GM21825 (cell line): Measurements from ENCODE around the gene RNU7-1.

Experiments
- ATAC-seq: cut with Tn5 transposase; IDR thresholded peaks from one replicate; pipeline ENCODE4 v1.9.1; 2021; ENCODE audit warnings: mild to moderate bottlenecking, moderate library complexity; ENCODE audit not compliant: unreplicated experiment

The RNU7-1 gene

DNA sequence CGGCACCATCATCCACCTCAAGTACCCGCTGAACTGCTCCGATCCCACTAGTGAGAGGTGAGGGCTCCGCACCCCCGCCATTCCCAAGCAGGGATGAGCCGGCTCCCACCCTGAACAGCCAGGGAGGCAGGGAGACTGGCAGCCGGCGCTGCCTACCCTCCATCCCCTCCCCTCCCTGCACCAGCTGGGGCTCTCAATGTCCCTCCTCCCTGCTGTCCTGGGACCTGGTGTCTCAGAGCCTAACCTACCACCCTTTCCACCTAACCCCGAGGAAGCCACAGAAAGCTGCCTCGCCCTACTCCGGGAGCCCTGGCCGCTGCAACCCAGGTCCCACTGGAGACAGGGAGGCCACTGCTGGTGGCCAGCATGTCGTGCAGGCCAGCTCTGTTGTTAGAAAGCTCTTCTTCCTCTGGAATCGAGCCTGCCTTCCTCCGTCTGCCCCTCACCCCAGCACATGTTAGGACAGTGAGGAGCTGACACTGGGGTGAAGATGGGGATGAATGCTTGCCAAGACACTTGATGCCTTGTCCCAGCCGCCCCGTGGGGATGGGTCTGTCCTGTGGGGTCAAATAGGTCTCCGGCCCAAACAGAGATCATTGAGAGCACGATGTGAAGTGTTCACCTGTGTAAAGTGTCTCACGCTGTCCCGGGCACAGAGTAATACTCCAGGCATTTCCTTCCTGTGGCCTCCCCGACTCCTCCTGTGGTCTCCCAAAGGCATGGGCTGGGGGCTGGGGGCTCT lies 8.7 kb downstream of the RNU7-1 start:
- ATAC-seq, result no peak

DNA sequence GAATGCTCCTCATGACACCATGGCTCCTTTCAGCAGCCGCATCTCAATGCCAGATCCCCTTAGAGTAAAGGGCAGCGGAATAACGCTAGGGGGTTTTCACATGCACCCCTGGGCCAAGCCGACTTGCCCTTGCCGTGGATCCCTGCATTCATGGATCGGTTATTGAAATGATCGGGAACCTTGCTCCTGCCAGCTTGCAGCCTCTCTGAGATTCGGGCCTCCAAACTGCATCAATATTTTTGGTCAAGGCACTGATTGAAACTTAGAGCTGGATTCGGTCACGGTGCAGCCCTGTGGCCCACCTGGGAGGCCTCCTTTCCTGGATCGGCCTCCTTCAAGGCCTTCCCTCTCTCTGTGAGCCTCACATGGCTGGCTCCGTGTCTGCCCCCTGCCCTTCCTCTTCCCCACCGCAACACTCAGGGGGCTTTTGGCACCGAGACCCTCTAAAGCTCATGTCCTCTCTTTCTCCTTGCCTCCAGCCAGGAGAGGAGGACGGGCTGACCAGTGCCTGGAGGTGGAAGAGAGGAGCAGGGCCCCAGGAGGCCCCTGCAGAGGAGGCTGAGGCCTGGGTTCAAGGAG lies 9.3 kb downstream of the RNU7-1 start:
- ATAC-seq, result no peak

DNA sequence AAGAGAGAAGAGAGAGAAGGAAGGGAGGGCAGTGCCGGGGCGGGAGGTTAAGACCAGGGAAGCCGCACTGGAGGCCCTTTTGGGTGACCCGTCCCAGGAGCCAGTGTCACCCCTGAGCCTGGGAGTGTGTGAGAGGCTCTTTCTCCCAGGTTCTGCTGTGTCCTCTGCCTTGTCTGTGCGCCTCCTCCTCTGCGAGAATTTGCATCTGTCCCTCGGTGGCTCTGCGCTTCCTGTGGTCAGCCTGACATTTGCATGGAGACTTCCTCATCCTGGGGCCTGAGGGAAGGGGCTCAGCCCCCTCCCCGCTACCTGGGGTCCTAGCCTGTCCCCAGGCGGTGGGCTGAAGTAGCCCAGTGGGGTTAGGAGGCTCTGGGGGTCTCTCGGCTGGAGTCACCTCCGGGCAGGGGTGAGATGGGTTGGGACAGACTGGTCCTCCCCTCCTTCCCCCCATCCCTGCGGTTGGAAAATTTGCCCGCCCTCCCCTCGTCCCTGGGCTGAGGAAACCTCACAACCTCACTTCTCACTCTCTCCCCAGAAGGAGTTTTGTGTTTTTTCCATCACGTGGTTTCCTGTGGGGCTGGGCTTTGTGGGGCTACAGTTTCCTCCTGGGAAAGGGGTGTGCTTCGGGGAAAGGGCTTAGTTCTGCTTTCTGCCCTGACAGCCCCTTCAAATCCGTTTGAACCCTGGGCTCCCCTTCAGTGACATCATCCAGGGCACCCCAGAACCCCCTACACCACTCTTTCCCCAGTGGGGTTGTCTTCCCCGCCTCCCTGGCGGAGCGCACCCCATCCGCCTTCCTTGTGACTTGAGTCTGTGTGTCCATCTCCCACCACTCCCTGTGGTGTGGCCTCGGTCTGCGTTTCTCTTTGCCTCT lies 10.1 kb downstream of the RNU7-1 start:
- ATAC-seq, result peak; percentile 35

DNA sequence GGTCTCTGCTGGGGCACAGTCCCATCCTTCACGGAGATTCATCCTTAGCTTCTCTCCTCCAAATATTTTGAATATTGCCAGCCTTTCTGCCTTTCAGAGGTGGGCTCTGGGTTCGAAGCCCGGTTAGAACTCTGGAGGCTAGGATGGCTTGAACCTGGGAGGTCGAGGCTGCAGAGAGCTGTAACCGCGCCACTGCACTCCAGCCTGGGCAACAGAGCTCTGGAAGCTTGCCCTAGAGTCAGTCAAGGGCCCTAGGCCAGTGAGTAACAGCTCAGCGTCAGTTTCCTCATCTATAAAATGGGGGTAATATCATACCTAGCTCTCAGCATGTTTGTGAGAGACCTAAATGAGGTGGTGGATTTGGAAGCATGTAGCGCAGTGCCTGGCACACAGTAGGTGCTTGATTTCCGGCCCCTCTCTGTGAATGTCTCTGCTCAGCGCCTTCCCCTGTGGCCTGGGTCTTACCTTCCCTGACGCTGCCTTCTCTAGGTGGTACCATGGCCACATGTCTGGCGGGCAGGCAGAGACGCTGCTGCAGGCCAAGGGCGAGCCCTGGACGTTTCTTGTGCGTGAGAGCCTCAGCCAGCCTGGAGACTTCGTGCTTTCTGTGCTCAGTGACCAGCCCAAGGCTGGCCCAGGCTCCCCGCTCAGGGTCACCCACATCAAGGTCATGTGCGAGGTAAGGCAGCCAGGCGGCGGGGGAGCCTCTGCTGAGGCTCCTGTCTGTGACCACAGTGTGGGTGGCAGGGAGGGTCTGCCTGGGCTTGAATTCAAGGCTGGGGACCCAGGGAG lies 10.9 kb downstream of the RNU7-1 start:
- ATAC-seq, result no peak

DNA sequence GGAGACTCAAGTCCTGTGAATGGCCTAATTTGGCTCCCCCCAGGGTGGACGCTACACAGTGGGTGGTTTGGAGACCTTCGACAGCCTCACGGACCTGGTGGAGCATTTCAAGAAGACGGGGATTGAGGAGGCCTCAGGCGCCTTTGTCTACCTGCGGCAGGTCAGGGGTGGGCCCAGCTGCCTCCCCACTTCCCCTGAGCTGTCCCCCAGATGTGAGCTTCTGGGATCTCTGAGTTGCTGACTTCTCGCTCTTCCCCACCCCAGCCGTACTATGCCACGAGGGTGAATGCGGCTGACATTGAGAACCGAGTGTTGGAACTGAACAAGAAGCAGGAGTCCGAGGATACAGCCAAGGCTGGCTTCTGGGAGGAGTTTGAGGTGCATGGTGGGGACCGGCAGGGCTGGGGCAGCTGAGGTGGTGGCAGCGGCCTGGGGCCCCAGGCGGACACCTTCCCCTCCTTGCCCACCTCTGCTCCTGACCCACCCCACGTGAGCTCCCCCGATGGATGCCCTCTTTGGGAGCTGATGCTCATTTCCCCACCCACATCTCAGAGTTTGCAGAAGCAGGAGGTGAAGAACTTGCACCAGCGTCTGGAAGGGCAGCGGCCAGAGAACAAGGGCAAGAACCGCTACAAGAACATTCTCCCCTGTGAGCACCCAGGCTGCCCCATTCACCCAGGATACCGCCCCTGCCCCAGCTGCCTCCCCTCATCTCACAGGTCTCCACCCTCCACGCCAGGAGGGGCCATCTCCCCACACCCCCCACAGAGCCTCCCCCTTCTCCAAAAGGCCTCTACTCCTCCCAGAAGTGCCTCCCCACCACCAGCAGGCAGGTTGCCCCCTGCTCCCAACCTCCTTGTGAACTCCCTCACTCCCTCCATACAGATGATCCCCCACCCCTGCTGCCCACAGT lies 11.7 kb downstream of the RNU7-1 start:
- no peak for ATAC-seq

DNA sequence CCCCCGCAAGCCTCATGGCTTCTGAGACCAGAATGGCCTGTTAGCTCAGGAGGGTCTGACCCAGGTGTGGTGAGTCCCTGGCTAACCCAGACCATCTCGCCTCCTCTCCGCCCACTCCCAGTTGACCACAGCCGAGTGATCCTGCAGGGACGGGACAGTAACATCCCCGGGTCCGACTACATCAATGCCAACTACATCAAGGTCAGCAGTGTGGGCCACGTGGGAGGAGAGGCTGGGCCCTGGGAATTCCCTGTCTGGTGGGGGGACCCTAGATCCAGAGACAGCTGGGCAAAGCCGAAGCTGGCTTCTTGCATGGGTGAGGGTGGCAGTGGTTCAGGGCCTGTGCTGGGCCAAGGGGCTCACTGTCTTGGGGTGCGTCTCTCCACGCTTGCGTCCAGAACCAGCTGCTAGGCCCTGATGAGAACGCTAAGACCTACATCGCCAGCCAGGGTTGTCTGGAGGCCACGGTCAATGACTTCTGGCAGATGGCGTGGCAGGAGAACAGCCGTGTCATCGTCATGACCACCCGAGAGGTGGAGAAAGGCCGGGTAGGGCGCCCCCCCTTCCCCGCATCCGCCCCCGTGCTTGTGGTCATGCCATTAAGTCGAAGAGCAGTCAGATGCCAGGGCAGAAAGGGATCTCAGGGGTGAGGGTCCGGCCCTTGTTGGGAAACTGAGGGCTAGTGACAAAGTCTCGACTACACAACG lies 12.6 kb downstream of the RNU7-1 start:
- no peak for ATAC-seq

DNA sequence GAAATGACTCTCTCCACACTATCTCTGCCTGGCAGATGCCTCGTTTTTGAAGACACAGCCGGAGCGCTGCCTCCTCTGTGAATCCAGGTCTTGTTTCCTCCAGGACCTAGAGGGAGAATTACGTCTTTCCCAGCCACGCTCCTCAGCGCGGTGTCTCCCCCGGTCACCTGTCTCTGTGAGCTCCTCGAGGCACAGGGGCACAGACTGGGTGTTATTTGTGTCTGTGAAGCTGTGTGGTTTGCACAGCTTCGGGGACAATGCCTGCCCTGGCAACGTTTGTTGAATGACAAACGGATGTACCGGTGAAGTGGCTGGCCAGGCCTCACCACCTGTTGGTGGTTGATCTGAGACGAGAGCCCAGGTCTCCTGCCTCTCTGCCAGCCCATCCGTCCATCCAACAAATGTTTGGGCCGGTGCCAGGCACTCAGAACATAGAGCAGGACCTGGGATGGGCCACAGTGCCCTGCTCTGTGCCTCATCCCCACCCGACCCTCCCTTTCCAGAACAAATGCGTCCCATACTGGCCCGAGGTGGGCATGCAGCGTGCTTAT lies 13.6 kb downstream of the RNU7-1 start:
- ATAC-seq, result no peak

DNA sequence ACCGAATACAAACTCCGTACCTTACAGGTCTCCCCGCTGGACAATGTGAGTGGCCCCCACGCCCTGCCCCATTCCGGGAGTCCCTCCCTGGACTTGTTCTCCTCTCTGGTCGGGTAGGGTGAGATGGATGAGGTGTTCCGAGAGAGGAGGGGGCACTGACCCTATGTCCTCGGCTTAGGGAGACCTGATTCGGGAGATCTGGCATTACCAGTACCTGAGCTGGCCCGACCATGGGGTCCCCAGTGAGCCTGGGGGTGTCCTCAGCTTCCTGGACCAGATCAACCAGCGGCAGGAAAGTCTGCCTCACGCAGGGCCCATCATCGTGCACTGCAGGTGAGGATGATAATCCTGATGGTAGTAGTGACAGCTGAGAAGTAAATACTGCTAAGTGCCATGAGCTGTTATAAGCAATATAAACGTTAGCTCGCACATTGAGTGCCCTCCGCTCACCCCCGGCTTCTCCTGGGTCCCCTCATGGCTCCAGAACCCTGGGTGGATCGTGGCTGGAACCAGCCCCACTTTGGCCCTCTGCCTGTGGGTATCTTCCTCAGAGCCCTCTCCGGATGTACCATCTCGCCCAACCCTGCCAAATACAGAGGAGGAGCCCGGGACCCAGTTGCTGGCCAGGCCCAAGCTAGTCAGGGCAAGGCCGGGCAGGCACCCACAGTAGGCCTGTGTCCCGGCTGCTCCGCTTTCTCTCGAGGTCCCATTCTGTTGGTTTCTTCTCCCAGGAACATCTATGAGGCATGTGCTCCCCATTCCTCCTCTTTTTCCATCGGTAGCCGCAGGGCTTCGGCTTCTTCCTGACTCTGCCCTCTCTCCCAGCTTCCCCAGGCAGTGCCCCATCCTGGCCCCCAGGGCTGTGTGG lies 14.4 kb downstream of the RNU7-1 start:
- ATAC-seq, result no peak

DNA sequence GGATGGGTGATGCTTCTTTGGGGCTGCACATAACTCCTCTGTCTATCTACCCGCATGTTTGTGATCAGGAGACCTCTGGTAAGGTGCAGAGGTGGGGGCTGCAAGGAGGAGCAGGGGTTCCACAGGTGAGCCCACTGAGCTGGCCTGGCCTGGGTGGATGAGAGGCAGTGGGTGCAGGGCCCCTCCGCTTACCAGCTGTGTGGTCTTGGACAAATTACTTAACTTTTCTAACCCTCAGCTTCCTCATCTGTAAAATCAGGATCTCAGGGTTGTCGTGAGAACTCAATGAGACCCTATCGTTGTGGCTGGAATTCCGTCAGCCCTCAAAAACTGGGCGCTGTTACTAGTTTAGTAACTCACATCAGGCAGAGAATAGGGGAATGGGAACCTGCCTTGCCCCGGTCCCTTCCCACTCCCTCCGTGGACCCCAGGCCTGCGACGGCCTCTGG lies 15.0 kb downstream of the RNU7-1 start:
- ATAC-seq, result no peak

DNA sequence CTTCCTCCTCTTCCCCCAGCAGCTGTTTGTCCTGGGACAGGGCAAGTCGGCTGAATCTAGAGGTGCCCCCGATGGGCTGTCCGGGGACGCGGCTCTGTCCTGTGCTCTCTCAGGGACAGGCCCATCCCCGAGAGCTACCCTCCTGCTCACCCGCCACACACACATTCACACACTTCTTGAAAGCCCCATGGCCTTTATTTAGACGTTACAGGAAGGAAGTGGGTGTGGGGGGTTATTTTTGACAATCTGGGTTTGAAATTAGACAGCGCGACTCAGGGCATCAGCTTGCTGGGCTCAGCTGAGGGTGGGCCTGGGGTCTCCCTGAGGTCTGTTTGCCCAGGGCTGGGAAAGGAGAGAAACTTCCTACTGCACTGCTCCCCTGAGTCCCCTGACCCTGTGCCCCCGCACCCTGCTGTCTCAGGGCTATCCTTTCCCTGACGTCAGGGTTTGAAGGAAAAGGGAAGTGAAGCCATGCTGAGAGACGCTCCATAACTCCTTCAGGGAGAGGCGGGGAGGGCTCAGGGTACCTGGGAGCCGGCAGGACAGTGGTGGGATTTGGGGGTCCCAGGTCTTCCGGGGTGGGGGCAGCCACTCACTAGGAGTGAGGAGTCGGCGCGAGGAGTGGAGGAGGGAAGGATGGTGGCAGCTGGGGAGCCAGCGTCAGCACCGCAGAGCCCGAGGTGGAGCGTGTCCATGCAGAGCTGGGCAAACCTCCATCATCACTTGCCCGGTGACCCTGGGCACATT lies 15.6 kb downstream of the RNU7-1 start:
- ATAC-seq, result peak; percentile 43

DNA sequence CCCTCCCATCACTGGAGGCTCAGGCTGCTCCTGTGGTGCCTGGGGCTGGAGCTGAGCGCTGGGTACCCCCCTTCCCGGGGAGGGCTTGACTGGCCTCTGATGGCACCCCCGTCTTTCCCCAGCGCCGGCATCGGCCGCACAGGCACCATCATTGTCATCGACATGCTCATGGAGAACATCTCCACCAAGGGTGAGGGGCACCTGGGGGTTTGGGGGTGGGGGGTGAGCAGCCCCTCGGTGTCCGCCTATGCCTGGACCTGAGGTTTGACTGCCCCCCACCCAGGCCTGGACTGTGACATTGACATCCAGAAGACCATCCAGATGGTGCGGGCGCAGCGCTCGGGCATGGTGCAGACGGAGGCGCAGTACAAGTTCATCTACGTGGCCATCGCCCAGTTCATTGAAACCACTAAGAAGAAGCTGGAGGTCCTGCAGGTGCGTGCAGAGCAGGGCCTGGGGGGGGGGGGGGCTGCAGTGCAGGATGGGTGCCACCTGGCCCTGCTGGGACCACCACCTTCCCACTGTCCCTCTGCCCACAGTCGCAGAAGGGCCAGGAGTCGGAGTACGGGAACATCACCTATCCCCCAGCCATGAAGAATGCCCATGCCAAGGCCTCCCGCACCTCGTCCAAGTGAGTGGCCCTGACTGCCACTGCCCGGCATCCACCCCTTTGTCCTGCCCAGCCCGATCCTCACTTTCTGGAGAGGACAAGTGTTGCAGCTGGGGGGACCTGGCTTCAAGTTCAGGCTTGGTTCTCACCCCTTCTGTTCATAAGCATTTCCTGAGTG lies 16.4 kb downstream of the RNU7-1 start:
- ATAC-seq, result no peak

DNA sequence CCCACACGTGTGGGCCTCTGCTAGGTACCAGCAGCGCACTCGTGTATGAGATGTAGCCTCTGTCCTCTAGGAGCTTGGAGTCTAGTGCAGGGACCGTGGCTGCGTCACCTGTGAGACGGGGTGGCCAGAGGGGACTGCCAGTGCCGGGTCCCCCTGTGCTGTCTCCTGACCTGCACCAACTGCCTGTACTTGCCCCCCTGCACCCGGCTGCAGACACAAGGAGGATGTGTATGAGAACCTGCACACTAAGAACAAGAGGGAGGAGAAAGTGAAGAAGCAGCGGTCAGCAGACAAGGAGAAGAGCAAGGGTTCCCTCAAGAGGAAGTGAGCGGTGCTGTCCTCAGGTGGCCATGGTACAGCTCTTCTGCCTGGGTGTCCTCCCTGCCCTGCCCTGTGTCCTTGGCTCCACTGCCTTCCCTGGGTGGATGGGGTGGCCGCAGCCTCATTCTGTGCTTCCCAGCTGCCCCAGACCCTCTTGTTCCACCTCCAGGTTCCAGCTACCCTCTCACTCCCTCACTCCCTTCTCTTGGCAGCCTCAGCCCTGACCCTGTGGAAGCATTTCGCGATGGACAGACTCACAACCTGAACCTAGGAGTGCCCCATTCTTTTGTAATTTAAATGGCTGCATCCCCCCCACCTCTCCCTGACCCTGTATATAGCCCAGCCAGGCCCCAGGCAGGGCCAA lies 17.1 kb downstream of the RNU7-1 start:
- ATAC-seq, result peak; percentile 20

DNA sequence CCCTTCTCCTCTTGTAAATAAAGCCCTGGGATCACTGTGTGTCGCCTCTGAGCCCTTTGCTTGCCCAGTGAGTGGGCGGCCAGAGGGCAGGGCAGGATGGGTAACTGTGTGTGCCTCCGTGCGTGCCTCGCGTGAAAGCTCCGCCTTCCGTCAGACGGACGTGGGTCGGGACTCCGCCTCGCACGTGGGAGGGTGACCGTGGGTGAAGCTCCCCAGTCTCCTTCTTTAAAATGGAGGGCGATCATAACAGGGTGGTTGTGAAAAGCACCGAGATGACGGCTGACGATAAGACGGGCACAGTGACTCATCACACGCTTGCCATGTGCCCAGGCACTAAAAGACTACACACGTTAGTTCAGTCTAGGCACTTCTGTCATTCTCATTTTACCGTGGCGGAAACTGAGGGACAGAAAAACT lies 17.7 kb downstream of the RNU7-1 start:
- no peak for ATAC-seq

DNA sequence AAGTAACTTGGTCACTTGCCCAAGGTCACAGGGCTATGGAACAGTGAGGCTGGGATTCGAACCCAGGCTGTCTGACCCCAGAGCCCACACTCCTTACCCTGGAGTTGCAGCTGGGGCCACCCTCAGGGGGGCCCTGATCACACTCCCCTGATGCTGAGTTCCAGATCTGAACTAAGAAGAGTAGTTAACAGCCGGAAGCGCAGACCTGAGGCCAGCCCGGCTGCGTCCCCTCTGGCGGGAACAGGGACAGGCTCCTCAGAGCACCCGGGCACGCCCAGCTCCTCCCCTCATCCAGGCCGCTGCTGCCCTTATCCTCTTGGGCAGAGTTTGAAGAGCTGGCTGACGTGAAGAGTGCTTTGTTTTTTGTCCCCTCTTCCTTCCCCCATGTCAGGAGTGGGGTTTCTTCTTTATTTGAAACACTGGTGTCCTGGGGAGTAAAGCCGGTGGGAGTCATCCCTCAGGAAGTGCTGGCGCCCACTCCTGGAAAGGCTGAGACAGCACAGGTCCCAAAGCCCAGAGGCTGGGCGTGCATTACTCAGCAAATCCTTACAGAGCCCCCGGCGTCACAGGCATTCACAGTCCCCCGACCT lies 18.2 kb downstream of the RNU7-1 start:
- ATAC-seq, result no peak

DNA sequence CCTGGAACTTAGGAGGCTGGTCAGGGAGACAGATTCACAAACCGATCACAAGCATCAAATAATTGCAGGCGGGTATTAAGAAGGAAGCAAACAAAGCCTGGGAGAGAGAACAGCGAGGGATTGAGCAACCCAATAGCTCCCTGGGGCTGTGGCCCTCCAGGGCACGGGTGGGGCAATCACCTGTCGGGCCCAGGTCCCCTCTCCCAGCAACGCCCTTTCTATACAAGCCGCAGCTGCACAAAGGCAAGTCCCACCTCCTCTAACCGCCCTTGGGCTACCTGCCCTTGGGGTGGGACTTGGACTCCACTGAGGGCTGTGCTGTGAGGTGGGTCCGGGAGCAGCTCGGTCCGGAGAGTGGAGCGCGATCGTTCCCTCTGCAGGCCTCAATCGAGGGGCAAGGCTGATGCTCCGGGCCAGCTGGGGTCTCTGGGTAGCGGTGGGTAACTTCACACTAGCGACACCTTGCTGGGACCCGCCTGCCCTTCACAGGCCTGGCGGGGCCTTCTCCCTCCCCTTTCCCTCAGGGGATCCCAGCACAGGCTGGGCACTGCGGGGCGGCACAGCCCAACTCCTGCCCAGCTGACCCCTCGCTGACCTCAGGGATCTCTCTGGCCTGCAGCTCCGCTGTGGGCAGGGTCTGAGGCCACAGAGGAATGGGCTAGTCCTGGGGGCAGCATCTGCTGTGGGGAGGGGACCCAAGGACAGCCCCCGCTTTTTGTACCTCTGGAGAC lies 18.8 kb downstream of the RNU7-1 start:
- no peak for ATAC-seq
